ENCODE data around the gene KLC3.

Gene KLC3

DNA sequence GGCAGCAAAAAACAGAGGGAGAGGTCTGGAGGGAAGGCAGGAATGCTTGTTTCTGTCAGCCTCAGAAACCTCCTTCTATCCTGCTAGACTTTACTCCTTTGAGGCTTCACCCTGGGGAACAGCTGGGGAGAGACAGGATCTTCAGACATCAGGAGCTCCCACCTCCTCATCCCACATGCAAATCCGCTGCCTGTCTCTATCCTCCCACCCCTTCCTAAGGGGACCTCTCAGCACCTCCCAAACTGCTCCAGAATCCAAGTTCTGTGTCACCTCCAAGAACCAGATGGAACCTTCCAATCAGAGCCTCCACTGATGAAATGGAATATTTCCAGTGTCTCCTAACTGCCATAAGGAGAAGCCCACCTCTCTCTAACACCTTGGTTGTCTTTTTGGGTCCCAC is 39.6 kb downstream of the KLC3 start:
- DNase-seq, result no peak

DNA sequence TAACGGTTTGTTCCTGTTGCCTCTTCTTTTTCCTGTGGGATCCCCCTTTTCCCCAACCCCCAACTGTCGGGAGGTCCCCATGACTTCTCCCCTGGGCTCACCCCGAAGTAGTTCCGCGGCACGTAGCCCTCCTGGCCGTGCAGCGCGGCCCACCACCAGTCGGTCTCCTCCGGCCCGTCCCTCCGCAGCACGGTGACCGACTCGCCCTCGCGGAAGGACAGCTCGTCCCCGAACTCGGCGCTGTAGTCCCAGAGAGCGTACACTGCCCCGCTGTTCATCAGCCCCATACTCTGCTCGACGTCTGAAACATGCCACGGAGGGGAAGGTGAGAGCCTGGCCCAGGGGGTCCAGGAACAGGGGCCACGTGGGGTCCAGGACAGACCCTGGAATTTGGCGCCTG is 41.9 kb downstream of the KLC3 start:
- no peak for DNase-seq

DNA sequence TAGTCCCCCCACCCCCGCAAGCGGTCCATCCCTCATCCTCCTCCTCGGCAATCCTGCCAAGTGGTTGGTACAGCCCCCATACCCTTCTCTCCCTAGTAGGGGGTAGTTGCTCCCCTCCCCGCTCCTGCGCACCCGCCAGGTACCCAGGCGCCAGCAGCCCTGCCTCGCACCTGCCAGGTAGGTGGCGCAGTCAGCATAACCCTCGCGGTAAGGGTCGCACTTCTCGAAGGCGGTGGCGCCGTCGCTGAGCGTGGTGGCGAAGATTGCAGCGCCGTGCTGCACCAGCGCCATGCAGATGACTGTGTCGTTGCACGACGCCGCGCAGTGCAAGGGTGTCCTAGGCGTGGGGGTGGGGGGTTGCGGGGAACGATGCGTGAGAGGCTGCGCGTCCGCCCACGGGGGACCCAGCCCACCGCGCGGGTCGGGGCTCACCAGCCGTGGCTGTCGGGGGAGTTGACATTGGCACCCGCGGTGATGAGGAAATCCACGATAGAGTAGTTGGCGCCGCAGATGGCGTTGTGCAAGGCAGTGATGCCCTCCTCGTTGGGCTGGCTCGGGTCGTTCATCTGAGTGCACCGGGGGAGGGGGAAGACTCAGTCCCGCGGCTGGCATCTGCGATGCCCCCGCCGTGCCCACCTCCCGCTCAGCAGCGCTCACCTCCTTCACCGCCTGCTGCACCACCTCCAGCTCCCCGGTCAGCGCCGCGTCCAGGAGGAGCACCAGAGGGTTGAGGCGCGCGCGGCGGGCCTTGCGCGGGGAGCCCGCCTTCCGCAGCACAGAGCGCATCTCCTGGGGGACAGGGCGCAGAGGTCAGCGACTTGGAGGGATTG is 45.1 kb downstream of the KLC3 start:
- DNase-seq, result no peak

DNA sequence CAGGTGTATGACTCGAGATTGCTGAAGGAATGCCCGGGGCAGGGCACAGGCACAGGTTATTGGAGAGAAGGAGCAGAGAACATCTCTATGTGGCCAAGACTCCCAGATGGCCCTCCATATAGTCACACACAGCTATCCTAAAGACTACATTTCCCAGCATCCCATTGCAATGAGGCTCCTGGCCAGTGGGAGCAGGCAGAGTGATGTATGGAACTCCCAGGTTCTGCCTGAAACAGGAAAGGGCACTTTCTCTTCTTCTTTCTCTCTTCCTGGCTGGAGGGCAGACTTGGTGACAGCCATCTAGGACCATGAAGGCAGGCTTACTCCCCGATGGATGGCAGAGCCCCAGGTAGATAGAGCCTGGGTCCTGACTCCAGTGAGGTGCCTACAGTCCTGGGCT is 50.8 kb downstream of the KLC3 start:
- peak; percentile 44 for DNase-seq

DNA sequence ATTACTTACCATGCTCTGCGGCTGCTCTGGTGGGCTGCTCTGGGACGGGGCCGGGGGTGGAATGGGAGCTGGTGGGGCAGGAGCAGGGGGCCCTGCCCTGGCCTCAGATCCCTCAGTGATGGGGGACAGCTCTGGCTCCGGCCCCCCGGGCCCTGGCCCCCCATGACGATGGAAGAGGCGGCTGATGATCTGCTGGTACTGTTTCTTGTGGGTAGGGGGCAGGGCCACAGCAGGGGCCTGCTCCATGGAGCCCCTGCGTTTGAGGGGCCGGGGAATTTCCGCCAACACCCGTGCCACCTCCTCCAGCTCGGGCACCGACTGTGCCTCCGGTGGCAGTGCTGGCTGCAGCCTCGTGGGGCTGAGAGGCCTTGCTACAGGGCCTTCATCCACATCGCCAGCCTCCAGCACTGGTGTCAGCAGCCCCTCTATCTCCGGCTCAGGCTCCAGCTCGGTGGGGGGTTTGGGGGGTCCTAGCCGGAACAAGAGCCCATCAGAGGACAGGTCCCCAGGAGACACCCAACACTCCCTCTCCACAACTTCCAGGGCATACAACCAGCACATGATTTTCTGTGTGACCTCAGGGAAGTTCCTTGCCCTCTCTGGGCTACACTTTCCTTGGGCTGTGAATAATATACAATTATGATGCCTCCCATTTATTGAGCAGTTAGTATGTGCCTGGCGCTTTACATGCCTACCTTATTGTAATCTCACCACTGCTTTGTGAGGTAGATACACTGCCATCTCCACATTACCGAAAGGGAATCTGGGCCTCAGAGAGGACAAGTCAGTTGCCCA is 51.5 kb downstream of the KLC3 start:
- DNase-seq, result no peak

DNA sequence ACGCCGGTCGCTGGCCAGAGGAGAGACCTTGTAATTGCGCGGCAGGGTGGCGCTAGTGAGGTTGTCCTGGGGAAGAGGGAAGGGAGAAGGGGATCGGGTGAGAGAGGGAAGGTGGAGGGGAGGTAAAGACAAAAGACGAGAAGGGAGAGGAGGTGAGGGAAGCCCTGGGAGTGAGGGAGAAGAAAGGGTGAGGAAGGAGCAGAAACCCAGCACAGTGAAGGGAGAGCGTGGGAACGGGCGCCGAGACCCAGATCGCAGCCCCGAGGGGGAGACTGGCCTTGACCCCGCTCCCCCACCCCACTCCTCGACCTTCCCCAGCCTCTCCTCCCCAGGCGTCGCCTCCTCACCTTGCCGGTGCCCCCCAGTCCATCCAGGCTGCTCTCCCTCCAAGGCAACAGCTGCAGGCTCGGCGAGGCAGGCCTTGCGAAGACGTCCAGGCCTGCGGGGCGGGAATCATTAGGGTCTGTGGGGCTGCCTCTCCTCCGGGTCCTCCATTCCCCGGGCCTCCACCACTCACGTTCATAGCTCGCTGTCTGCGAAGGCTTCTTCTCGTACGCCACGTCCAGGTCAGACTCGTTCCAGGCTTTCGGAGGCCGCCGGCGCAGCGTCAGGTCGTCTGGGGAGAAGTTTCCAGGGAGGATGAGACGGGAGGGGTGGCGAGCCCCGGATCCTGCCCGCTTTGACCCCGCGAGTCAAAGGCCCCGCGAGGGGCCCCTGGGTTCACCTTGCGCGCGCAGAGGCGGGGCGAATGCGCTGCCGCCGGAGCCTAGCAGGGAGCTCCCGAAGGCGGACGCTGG is 55.5 kb downstream of the KLC3 start:
- no peak for DNase-seq

DNA sequence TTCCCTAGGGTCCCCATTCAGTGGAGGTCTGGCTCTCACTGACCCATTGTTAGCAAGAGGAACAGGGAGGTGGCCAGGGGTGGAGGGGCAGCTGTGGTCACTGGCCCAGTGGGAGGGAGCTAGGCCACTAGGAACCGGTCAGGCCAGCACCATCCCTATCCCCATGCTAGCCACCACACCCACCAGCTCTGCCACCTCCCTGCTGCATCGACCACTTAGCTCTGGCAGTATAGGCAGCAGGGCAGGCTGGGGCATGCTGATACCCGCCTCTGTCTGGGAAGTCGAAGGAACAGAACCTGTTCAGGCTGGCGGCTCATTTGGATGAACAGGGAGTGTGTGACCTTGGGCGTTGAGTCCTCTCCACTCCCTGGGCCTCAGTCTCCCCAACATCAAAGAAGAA is 59.6 kb downstream of the KLC3 start:
- DNase-seq, result no peak
